ENCODE data around the gene ZSCAN20.

ZSCAN20 gene

GRCh38 chr1:33532250-33532649 is 59.8 kb downstream of the ZSCAN20 start:
- DNase-seq (ENCODE audit: extremely low read depth, low read depth), result no peak
- TF ChIP-seq CTCF (IDR thresholded peaks at IDR 0.05; ENCODE audit: low read depth, low read length), result no peak

- TF ChIP-seq CTCF (IDR thresholded peaks at IDR 0.05; ENCODE audit: low read depth, low read length), result no peak
- no peak for DNase-seq (ENCODE audit: extremely low read depth, low read depth)
These were observed 60.5 kb downstream of the ZSCAN20 start for GRCh38 chr1:33532936-33533335.

- no peak for DNase-seq (ENCODE audit: extremely low read depth, low read depth)
- TF ChIP-seq CTCF (IDR thresholded peaks at IDR 0.05; ENCODE audit: low read depth, low read length), result no peak
These were observed 62.9 kb downstream of the ZSCAN20 start for GRCh38 chr1:33535334-33535733.

GRCh38 chr1:33537885-33538284 is 65.4 kb downstream of the ZSCAN20 start:
- no peak for TF ChIP-seq CTCF (IDR thresholded peaks at IDR 0.05; ENCODE audit: low read depth, low read length)
- no peak for DNase-seq (ENCODE audit: extremely low read depth, low read depth)

- no peak for DNase-seq (ENCODE audit: extremely low read depth, low read depth)
- no peak for TF ChIP-seq CTCF (IDR thresholded peaks at IDR 0.05; ENCODE audit: low read depth, low read length)
These were observed 69.5 kb downstream of the ZSCAN20 start for GRCh38 chr1:33541966-33542365.
